GM20000 (cell line): ENCODE measurements around the gene ATP11A.
"Not testable (repeated sequence)": the region's sequence is repeated elsewhere in the genome, so short reads cannot be mapped to it uniquely, and the experiment has no call there.

Experiments
- DNase-seq: peaks from one replicate; pipeline ENCODE4 v3.0.0; 2012; ENCODE audit warnings: low spot score
- TF ChIP-seq, protein P1 (sequence below): IDR thresholded peaks from 2 replicates; pipeline ENCODE4 v1.5.1; 2012; ENCODE audit warnings: mild to moderate bottlenecking, control low read depth; ENCODE audit errors: extremely low read depth, missing control alignments

ATP11A gene

GRCh38 chr13:112683581-112683980 is 6.3 kb upstream of the ATP11A start:
- TF ChIP-seq, protein P1, sequence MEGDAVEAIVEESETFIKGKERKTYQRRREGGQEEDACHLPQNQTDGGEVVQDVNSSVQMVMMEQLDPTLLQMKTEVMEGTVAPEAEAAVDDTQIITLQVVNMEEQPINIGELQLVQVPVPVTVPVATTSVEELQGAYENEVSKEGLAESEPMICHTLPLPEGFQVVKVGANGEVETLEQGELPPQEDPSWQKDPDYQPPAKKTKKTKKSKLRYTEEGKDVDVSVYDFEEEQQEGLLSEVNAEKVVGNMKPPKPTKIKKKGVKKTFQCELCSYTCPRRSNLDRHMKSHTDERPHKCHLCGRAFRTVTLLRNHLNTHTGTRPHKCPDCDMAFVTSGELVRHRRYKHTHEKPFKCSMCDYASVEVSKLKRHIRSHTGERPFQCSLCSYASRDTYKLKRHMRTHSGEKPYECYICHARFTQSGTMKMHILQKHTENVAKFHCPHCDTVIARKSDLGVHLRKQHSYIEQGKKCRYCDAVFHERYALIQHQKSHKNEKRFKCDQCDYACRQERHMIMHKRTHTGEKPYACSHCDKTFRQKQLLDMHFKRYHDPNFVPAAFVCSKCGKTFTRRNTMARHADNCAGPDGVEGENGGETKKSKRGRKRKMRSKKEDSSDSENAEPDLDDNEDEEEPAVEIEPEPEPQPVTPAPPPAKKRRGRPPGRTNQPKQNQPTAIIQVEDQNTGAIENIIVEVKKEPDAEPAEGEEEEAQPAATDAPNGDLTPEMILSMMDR: no peak
- no peak for DNase-seq

GRCh38 chr13:112684071-112684845 is 5.6 kb upstream of the ATP11A start:
- DNase-seq: no peak
- TF ChIP-seq, protein P1: no peak

DNA sequence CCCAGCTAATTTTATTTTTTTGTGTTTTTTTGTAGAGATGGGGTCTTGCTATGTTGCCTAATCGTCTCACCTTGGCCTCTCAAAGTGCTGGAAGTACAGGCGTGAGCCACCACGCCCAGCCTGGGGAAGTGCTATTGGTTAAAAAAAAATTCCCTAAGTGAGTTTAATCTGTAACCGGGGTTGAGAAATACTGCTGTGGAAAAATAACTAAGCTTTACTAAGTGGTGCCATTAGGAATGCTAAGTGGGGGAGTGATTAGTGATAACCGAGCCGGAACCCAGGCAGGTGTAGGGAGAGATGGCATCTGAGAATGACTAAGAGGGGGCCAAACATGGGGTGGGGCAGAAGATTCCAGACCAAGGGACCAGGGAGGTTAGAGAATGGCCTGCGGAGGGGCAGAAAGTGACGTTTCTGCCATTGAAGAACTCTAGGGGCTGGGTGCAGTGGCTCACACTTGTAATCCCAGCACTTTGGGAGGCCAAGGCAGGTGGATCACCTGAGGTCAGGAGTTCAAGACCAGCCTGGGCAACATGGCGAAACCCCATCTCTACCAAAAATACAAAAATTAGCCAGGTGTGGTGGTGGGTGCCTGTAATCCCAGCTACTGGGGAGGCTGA is 4.5 kb upstream of the ATP11A start:
- DNase-seq: not testable (repeated sequence)

- DNase-seq: no peak
- TF ChIP-seq, protein P1: no peak
Measured at GRCh38 chr13:112685896-112686295, 3.9 kb upstream of the ATP11A start.

DNA sequence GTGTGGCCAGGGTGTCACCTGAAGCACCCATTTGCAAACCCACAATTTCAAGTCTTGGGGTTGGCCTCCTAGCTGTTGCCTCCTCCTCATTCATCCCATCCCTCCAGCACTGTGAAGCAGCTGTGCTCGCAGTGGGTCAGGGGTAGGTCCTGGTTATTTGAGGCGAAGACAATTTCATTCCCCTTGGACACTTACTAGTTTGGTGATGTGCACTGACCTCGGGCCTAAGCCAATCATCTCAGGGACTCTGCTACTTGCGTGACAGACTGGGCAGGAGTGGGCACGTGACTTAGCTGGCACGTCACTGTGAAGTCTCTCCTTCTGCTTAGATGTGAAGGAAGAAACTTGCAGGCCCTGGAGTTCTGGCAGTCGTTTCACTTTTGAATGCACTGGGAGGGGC is 3.5 kb upstream of the ATP11A start:
- no peak for DNase-seq
- TF ChIP-seq, protein P1: no peak

DNA sequence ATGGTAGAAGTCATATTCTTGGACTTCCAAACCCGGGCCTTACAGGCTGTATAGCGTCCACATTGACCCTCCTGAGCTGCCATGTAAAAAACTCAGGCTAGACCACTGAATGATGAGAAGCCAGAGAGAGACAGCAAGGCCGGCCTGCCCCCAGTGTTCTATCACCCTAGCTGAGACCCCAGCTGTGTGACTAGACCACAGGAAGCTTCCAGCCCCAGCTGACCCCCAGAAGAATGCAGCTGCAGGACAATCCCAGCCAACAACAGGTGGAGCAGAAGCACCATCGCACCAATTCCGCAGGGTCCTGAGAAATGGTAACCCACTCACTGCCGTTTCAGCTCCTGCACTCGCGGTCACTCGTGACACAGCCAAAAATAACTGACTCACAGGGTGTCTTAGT is 2.9 kb upstream of the ATP11A start:
- DNase-seq: no peak
- TF ChIP-seq, protein P1: no peak

DNA sequence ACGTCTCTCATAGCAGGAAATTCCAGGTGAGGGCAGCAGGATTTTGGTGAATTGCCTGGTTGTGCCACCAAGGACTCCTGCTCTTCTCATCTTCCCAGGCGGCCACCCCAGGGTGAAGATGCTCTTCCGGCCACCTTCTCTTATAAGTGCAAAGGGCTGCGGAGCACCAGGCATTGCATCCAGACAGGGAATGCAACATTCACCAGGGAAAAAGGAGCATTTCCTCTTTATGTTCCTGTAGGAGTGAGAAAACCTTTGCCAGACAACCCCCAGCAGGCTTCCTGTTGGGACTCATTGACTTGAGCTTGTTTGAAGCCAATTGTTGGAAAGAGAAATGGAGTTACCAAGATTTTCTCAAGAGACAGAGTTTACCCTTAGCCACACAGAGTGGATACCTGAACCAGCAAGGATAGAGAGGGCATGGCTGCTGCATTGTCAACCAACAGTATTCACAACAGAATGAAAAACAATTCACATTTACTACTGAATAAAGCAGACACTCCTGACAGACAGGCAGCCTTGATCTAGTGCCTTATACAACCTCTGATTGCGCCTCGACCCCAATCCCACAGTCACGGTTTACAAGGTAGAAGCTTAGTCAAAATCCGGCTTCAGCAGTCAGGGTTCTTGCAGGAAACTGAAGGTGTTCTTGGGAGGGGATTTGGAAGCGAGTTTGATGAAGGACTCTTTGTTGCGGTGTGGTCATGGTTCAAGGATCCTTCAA is 1.8 kb upstream of the ATP11A start:
- no peak for DNase-seq
- TF ChIP-seq, protein P1: no peak
